GM12875 (cell line): Measurements from ENCODE around the gene TRIM27.
"Not testable (repeated sequence)": the region's sequence is repeated elsewhere in the genome, so short reads cannot be mapped to it uniquely, and the experiment has no call there.

ENCODE experiments used
- H3K4me3 ChIP-seq: one replicate; pipeline ENCODE4 v1.5.1; 2011; ENCODE audit warnings: low read depth, low read length, control low read depth
- TF ChIP-seq, protein P1 (sequence below): IDR thresholded peaks from 2 replicates; pipeline ENCODE4 v1.5.1; 2011; ENCODE audit warnings: low read depth, mild to moderate bottlenecking, control low read depth, inconsistent platforms, low read length, moderate library complexity, borderline replicate concordance; ENCODE audit not compliant: insufficient read depth

Gene TRIM27

GRCh38 chr6:28940294-28940857 is 16.6 kb upstream of the TRIM27 start:
- TF ChIP-seq, protein P1, sequence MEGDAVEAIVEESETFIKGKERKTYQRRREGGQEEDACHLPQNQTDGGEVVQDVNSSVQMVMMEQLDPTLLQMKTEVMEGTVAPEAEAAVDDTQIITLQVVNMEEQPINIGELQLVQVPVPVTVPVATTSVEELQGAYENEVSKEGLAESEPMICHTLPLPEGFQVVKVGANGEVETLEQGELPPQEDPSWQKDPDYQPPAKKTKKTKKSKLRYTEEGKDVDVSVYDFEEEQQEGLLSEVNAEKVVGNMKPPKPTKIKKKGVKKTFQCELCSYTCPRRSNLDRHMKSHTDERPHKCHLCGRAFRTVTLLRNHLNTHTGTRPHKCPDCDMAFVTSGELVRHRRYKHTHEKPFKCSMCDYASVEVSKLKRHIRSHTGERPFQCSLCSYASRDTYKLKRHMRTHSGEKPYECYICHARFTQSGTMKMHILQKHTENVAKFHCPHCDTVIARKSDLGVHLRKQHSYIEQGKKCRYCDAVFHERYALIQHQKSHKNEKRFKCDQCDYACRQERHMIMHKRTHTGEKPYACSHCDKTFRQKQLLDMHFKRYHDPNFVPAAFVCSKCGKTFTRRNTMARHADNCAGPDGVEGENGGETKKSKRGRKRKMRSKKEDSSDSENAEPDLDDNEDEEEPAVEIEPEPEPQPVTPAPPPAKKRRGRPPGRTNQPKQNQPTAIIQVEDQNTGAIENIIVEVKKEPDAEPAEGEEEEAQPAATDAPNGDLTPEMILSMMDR, result no peak
- H3K4me3 ChIP-seq, result peak overlapping the region; percentile 49

DNA sequence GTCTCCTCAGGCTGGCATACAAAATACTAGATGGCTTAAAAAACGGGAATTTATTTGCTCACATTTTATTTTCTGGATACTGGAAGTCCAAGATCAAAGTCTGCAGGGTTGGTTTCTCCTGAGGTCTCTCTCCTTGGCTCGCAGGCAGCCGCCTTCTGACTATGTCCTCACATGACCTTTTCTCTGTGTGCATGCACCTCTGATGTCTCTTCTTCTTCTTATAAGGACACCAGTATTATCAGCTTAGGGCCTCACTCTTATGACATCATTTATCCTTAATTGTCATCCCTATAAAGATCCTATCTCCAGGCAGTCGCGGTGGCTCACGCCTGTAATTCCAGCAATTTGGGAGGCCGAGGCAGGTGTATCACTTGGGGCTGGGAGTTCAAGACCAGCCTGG is 9.3 kb upstream of the TRIM27 start:
- TF ChIP-seq, protein P1, result no peak
- no peak overlapping the region for H3K4me3 ChIP-seq

- TF ChIP-seq, protein P1, result no peak
- no peak overlapping the region for H3K4me3 ChIP-seq
Measured at GRCh38 chr6:28929887-28930620, 6.3 kb upstream of the TRIM27 start.

- not testable (repeated sequence) for H3K4me3 ChIP-seq
Measured at GRCh38 chr6:28929339-28929738, 5.6 kb upstream of the TRIM27 start.

GRCh38 chr6:28927846-28928245 is 4.1 kb upstream of the TRIM27 start:
- no peak overlapping the region for H3K4me3 ChIP-seq
- TF ChIP-seq, protein P1, result no peak

- TF ChIP-seq, protein P1, result no peak
- H3K4me3 ChIP-seq, result peak overlapping the region; percentile 80
Measured at GRCh38 chr6:28922821-28923317, 916 bp downstream of the TRIM27 start.

DNA sequence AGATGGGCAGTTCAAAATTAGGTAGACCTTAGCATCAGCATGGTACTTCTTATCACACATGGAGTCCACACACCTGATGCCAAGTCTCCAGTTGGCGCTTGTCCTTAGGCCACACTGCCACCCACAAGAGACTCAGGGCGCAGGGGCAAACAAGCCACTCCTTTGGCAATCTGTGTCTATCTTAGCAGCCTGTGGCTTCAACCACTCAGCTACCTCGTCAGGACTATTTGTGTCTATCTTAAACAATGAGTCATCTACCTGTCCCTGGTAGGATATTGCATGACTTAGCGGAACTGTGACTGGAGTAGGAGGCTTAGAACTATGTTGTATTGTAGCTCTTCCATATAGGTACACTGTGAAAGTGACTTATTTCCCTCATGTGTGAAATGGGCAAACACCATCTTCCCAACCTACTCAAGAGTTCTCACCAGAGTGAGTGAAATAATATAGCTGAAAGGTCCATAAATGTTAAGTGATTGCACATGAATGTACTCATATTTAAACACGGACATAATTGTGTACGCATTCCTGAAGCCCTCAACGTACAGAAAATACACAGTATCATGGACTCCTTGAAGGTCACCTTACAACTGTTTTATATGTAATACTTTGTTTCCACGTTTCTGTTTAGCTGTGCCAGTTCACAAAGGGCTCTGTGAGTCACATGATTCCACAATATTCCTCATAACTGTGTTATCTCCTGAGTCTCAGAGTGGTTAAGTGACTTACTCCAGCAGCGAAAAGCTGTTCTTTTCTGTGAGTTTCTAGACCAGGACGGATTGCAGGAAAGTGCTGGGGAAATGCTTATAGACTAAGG is 1.6 kb downstream of the TRIM27 start:
- TF ChIP-seq, protein P1, result no peak
- peak overlapping the region; percentile 80 for H3K4me3 ChIP-seq
